Uterus (tissue), 2 donors: Measurements from ENCODE around the gene PLD1.

Source experiments
- POLR2A ChIP-seq, 2 donors: fragments of 450-650 bp; IDR thresholded peaks; one replicate each; pipeline ENCODE4 v1.6.1; 2016; ENCODE audit warnings: antibody characterized with exemption in 2 of 2, mild to moderate bottlenecking in 1 of 2, moderate library complexity in 1 of 2
- TF ChIP-seq, protein P1 (sequence below), 4 experiments: fragments of 200-600 bp in 2 of 4; fragments of 450-650 bp in 2 of 4; sonication (generic) in 2 of 4; IDR thresholded peaks; one replicate each; pipeline ENCODE4 v1.5.1; 2016 to 2019; ENCODE audit warnings: antibody characterized with exemption in 4 of 4, mild to moderate bottlenecking in 2 of 4, moderate library complexity in 1 of 4

DNA sequence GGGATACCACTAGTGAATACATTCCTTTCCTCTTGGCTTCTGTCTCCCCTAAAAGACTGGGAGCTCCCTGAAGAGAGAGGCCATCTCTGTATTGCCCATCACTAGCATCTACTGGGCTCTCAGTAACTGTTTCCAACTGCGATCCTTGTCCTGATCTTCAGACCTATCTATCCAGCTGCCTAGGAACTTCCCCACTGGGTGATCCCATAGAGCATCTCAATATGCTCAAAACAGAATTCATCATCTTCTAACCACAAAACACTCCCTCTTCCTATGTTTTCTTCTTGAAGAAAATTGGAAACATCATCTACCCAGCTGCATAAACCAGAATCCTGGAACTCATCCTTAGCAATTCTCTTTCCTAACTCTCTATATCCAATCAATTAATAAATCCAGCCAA lies 54.6 kb downstream of the PLD1 start:
- TF ChIP-seq, protein P1, sequence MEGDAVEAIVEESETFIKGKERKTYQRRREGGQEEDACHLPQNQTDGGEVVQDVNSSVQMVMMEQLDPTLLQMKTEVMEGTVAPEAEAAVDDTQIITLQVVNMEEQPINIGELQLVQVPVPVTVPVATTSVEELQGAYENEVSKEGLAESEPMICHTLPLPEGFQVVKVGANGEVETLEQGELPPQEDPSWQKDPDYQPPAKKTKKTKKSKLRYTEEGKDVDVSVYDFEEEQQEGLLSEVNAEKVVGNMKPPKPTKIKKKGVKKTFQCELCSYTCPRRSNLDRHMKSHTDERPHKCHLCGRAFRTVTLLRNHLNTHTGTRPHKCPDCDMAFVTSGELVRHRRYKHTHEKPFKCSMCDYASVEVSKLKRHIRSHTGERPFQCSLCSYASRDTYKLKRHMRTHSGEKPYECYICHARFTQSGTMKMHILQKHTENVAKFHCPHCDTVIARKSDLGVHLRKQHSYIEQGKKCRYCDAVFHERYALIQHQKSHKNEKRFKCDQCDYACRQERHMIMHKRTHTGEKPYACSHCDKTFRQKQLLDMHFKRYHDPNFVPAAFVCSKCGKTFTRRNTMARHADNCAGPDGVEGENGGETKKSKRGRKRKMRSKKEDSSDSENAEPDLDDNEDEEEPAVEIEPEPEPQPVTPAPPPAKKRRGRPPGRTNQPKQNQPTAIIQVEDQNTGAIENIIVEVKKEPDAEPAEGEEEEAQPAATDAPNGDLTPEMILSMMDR (IDR thresholded peaks at IDR 0.05): no peak
- no peak for TF ChIP-seq POLR2A (IDR thresholded peaks at IDR 0.05)
